AG10803 (cell line): ENCODE data around the gene GRM8.

ENCODE experiments used
- DNase-seq: peaks from one replicate; pipeline ENCODE4 v3.0.0; 2010; ENCODE audit warnings: low read depth
- H3K4me3 ChIP-seq: 2 replicates; pipeline ENCODE4 v1.5.1; 2011; ENCODE audit warnings: mild to moderate bottlenecking, low read length, control low read depth
- CTCF ChIP-seq: conservative IDR thresholded peaks from 2 replicates; pipeline ENCODE4 v1.5.1; 2011; ENCODE audit warnings: mild to moderate bottlenecking, low read length, control low read depth, inconsistent platforms

GRM8 gene

GRCh38 chr7:126411032-126411820 lies 841.5 kb downstream of the GRM8 start:
- H3K4me3 ChIP-seq: no peak overlapping the region
- TF ChIP-seq CTCF: no peak
- no peak for DNase-seq

- no peak for TF ChIP-seq CTCF
- no peak for DNase-seq
- H3K4me3 ChIP-seq: no peak overlapping the region
These were observed 849.7 kb downstream of the GRM8 start for GRCh38 chr7:126403040-126403439.

GRCh38 chr7:126401918-126402317 lies 850.8 kb downstream of the GRM8 start:
- no peak for DNase-seq
- no peak overlapping the region for H3K4me3 ChIP-seq
- no peak for TF ChIP-seq CTCF

- no peak for DNase-seq
- no peak overlapping the region for H3K4me3 ChIP-seq
- no peak for TF ChIP-seq CTCF
These were observed 853.8 kb downstream of the GRM8 start for GRCh38 chr7:126398851-126399529.

- DNase-seq: no peak
- H3K4me3 ChIP-seq: no peak overlapping the region
- TF ChIP-seq CTCF: no peak
These were observed 854.5 kb downstream of the GRM8 start for GRCh38 chr7:126398285-126398684.

GRCh38 chr7:126394406-126394805 lies 858.3 kb downstream of the GRM8 start:
- no peak overlapping the region for H3K4me3 ChIP-seq
- DNase-seq: no peak
- TF ChIP-seq CTCF: no peak
